MM.1S (cell line): ENCODE results near the gene MTA3.

Experiments
- DNase-seq: peaks from one replicate; pipeline ENCODE4 v3.0.0-alpha.2; 2015
- H2AFZ ChIP-seq: fragments of 300-600 bp; sonication (generic); 2 replicates; pipeline ENCODE4 v1.6.0; 2016; ENCODE audit warnings: antibody characterized with exemption, low read length
- H3F3A ChIP-seq: fragments of 300-600 bp; sonication (generic); 2 replicates; pipeline ENCODE4 v1.6.1; 2016; ENCODE audit warnings: mild to moderate bottlenecking, antibody characterized with exemption, low read length, moderate library complexity, mixed read lengths; ENCODE audit not compliant: insufficient read depth
- H3K27ac ChIP-seq: fragments of 300-600 bp; sonication (generic); 2 replicates; pipeline ENCODE4 v1.5.1; 2016; ENCODE audit warnings: mild to moderate bottlenecking, low read length
- H3K27me3 ChIP-seq: fragments of 300-600 bp; sonication (generic); replicated peaks from 2 replicates; pipeline ENCODE4 v1.6.0; 2016; ENCODE audit warnings: low read length; ENCODE audit not compliant: insufficient read depth
- H3K36me3 ChIP-seq: fragments of 300-600 bp; sonication (generic); replicated peaks from 2 replicates; pipeline ENCODE4 v1.6.1; 2016; ENCODE audit warnings: mild to moderate bottlenecking, low read length, mixed read lengths; ENCODE audit not compliant: insufficient read depth
- H3K4me1 ChIP-seq: fragments of 300-600 bp; sonication (generic); 2 replicates; pipeline ENCODE4 v1.6.1; 2016; ENCODE audit warnings: low read length, mixed read lengths
- H3K4me2 ChIP-seq: fragments of 300-600 bp; sonication (generic); 2 replicates; pipeline ENCODE4 v1.6.0; 2016; ENCODE audit warnings: low read depth, low read length
- H3K4me3 ChIP-seq: fragments of 300-600 bp; sonication (generic); 2 replicates; pipeline ENCODE4 v1.5.1; 2016; ENCODE audit warnings: low read length, mixed read lengths
- H3K79me2 ChIP-seq: fragments of 300-600 bp; sonication (generic); 2 replicates; pipeline ENCODE4 v1.6.1; 2016; ENCODE audit warnings: mixed run types, low read length, mixed read lengths
- H3K9ac ChIP-seq: fragments of 300-600 bp; sonication (generic); 2 replicates; pipeline ENCODE4 v1.6.1; 2016; ENCODE audit warnings: low read length, mixed read lengths
- H3K9me2 ChIP-seq: fragments of 300-600 bp; sonication (generic); replicated peaks from 2 replicates; pipeline ENCODE4 v1.6.1; 2016; ENCODE audit warnings: mild to moderate bottlenecking, low read length, mixed read lengths; ENCODE audit not compliant: insufficient read depth
- H3K9me3 ChIP-seq: fragments of 300-600 bp; sonication (generic); replicated peaks from 2 replicates; pipeline ENCODE4 v1.6.1; 2016; ENCODE audit warnings: mild to moderate bottlenecking, low read length, mixed read lengths; ENCODE audit not compliant: insufficient read depth
- H4K20me1 ChIP-seq: fragments of 300-600 bp; sonication (generic); 2 replicates; pipeline ENCODE4 v1.6.1; 2016; ENCODE audit warnings: mild to moderate bottlenecking, low read length, moderate library complexity, mixed read lengths; ENCODE audit not compliant: insufficient read depth
- CTCF ChIP-seq: fragments of 300-600 bp; sonication (generic); IDR thresholded peaks from 2 replicates; pipeline ENCODE4 v1.5.1; 2016; ENCODE audit warnings: antibody characterized with exemption, low read length, mixed read lengths
- EZH2 ChIP-seq: fragments of 300-600 bp; sonication (generic); optimal IDR thresholded peaks from 2 replicates; pipeline ENCODE3; 2017; ENCODE audit warnings: low read depth, mild to moderate bottlenecking, antibody characterized with exemption, low read length, mixed read lengths
- EZH2phosphoT487 ChIP-seq: fragments of 300-600 bp; sonication (generic); IDR thresholded peaks from 2 replicates; pipeline ENCODE4 v1.6.1; 2018; ENCODE audit warnings: antibody characterized with exemption, low read length

The MTA3 gene

GRCh38 chr2:42796427-42797248 is 228.2 kb downstream of the MTA3 start:
- DNase-seq: no peak
- Histone ChIP-seq H3K27ac (no peak overlapping the region), H3K4me1 (no peaks in the 10 kb centered on the region), H3F3A (no peaks in the 10 kb centered on the region), H3K36me3 (no peaks in the 10 kb centered on the region), H3K27me3 (peaks cover 15% of the 10 kb centered on the region; the same call in 1 of the 2 replicates), H3K4me3 (no peak overlapping the region), H3K79me2 (no peaks in the 10 kb centered on the region), H4K20me1 (no peaks in the 10 kb centered on the region), H3K4me2 (no peak overlapping the region), H3K9ac (no peak overlapping the region), H2AFZ (no peak overlapping the region), H3K9me2 (no peaks in the 10 kb centered on the region), H3K9me3 (no peaks in the 10 kb centered on the region)
- no peak for TF ChIP-seq EZH2
- no peak for TF ChIP-seq CTCF
- no peak for TF ChIP-seq EZH2phosphoT487

- no peaks in the 10 kb centered on the region for H3K9me3 ChIP-seq
- no peak for DNase-seq
- H4K20me1 ChIP-seq: no peaks in the 10 kb centered on the region
- no peaks in the 10 kb centered on the region for H3K36me3 ChIP-seq
- no peaks in the 10 kb centered on the region for H3K4me1 ChIP-seq
- no peak overlapping the region for H2AFZ ChIP-seq
- no peak overlapping the region for H3K4me3 ChIP-seq
- no peak overlapping the region for H3K9ac ChIP-seq
- no peaks in the 10 kb centered on the region for H3F3A ChIP-seq
- H3K27me3 ChIP-seq: peaks cover 11% of the 10 kb centered on the region; the same call in 1 of the 2 replicates
- no peak overlapping the region for H3K4me2 ChIP-seq
- no peak overlapping the region for H3K27ac ChIP-seq
- H3K79me2 ChIP-seq: no peaks in the 10 kb centered on the region
- TF ChIP-seq EZH2: no peak
- TF ChIP-seq CTCF: no peak
- no peak for TF ChIP-seq EZH2phosphoT487
- H3K9me2 ChIP-seq: no peaks in the 10 kb centered on the region
These were observed 228.8 kb downstream of the MTA3 start for GRCh38 chr2:42797281-42797680.

- DNase-seq: no peak
- Histone ChIP-seq H3K27ac (no peak overlapping the region), H3K9me2 (no peaks in the 10 kb centered on the region), H3K36me3 (no peaks in the 10 kb centered on the region), H3K4me2 (no peak overlapping the region), H3K9me3 (no peaks in the 10 kb centered on the region), H3K79me2 (no peaks in the 10 kb centered on the region), H3K9ac (no peak overlapping the region), H3K4me1 (no peaks in the 10 kb centered on the region), H3F3A (no peaks in the 10 kb centered on the region), H4K20me1 (no peaks in the 10 kb centered on the region), H3K4me3 (no peak overlapping the region), H2AFZ (no peak overlapping the region), H3K27me3 (no peaks in the 10 kb centered on the region)
- no peak for TF ChIP-seq EZH2
- no peak for TF ChIP-seq EZH2phosphoT487
- no peak for TF ChIP-seq CTCF
These were observed 231.4 kb downstream of the MTA3 start for GRCh38 chr2:42799881-42800280.
